ENCODE measurements around the gene PTGER1. TPM values are rescaled to one million over a fixed set of nuclear protein-coding genes. Genes with fewer than 3 reads are reported as not detected.
A peak's percentile ranks its signal among the peaks of the same experiment; 100 is the strongest.

PTGER1 gene, protein sequence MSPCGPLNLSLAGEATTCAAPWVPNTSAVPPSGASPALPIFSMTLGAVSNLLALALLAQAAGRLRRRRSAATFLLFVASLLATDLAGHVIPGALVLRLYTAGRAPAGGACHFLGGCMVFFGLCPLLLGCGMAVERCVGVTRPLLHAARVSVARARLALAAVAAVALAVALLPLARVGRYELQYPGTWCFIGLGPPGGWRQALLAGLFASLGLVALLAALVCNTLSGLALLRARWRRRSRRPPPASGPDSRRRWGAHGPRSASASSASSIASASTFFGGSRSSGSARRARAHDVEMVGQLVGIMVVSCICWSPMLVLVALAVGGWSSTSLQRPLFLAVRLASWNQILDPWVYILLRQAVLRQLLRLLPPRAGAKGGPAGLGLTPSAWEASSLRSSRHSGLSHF
- 0.38 and 0.41 TPM in 2 replicates for total RNA-seq (2021; fragmentation: NEBNext Ultra II Directional; extraction: Animal tissue kit (Norgen Biotek cat#: 25700))
- 0.20 and 0.30 TPM in 2 replicates for polyA plus RNA-seq (2011; rRNA removed)
- 0.12 TPM for polyA plus RNA-seq (2011; cell fraction: cytosol; rRNA removed)
- 0.33 TPM for polyA plus RNA-seq (2011; cell fraction: nucleus; rRNA removed)
- polyA plus RNA-seq (2012, experiment 1 of 2), result 0.17 to 0.25 TPM (median 0.19 TPM) in 3 of 4 replicates, not detected in the other
- not detected for polyA plus RNA-seq (2012, experiment 2 of 2)
- polyA plus RNA-seq (2013, experiment 1 of 2), result 0.06 TPM
- polyA plus RNA-seq (2013, experiment 2 of 2), result 0.15 TPM
- polyA minus RNA-seq (2011; rRNA and poly(A)+ RNA removed), result not detected in 2 replicates
- 0.81 TPM for polyA minus RNA-seq (2011; cell fraction: cytosol; rRNA and poly(A)+ RNA removed)
- polyA minus RNA-seq (2011; cell fraction: nucleus; rRNA and poly(A)+ RNA removed), result 0.90 TPM
- long read RNA-seq, experiment 1, result 0 reads
- long read RNA-seq, experiment 2, result 0 reads

DNA sequence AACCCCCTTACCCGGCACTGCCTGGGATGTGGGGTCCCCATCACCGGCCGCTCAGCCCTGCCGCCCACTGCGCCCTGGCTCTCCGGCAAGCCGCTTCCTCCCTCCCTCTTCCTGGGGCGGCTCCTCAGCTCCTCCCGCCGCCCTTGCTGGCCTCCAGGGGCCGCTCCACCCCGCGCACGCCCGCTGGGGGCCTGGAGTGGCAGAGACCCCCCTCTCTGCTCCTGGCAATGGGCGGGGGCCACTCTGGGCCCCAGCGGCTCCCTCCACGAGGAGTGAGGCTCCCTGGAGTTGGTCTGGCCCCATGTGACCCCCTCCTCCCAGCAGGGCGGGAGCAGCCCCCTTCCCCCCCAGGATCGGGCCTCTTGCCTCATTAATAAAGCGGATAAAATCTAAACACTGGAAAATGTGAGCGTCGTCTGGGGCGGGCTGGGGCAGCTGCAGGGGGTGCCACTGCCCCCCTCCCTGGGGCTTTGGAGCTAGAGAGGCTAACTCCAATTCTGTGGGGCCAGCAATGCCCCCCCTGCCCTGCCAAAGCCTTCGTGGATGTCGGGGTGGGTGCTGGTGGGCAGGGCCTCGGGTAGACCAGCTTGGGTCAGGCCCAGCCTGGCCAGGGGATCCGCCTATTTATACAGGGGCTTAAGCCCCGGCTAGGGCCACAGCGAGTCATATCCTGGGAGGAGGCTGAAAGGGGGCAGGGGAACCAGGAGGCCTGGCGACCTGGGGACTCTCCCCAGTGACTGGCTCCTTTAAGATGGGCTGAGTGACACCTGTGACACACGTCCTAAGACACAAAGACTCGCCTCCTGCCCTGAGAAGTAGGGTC is at the start of gene PTGER1:
PTGER1 (minus strand) TSS at position 104 of the 823 bp plus-strand sequence. CDS start 1,034 bp downstream, outside the sequence.
- H3K56ac ChIP-seq (replicated peaks; ENCODE audit: insufficient read length, low read depth, low read length), result no peak within 1 kb of the TSS
- no peaks in the 10 kb centered on the region for H3K27me3 ChIP-seq (replicated peaks in 1 of 4; ENCODE audit: control insufficient read depth in 3 of 4, extremely low read depth in 1 of 4, insufficient read depth in 3 of 4, low read length in 3 of 4)
- DNase-seq (ENCODE audit: low read depth in 1 of 2, low spot score in 2 of 2) (peak in 1 of 2 experiments; percentile 76), FAIRE-seq (no peak)
- no peak within 1 kb of the TSS for H3K27ac ChIP-seq (ENCODE audit: low read depth, low read length)
- no peak within 1 kb of the TSS for H2BK20ac ChIP-seq (ENCODE audit: low read length)
- 54% methylated on average over 16 of the region's 33 CpGs; no CpG with 5 or more reads in 1 of the 2 experiments for WGBS, 2 experiments (ENCODE audit: extremely low coverage in 1 of 2, insufficient coverage in 1 of 2, insufficient read length in 1 of 2, insufficient replicate concordance in 2 of 2, low coverage in 1 of 2, low lambda C conversion rate in 2 of 2, missing lambda C conversion rate in 1 of 2)
- no peak within 1 kb of the TSS for H3K23ac ChIP-seq (ENCODE audit: insufficient read length)
- no peak within 1 kb of the TSS; a peak in 1 of 7 replicates for H3K9ac ChIP-seq (replicated peaks in 1 of 4; ENCODE audit: extremely low read depth in 1 of 4, low read depth in 3 of 4, low read length in 3 of 4)
- CTCF ChIA-PET (ENCODE audit: partially characterized antibody), result interaction anchor here (1.0 to 4.2 kb wide), 5 partner anchors 9 to 43 kb away, joined by 3 to 20 read pairs (median 6); no protein-coding TSS in a partner anchor
- no peaks in the 10 kb centered on the region for H3K79me1 ChIP-seq (ENCODE audit: low read depth, low read length)
- H4K5ac ChIP-seq (ENCODE audit: insufficient read length, low read depth, low read length), result no peak within 1 kb of the TSS
- H3K4ac ChIP-seq (replicated peaks; ENCODE audit: insufficient read length, low read depth, low read length), result peak within 1 kb of the TSS; percentile 60
- peaks cover 0 to 2% of the 10 kb centered on the region in 2 experiments for H4K20me1 ChIP-seq (replicated peaks in 1 of 2; ENCODE audit: control insufficient read depth in 1 of 2, insufficient read depth in 2 of 2, low read length in 2 of 2)
- peak within 1 kb of the TSS; percentile 44; the same call in 1 of the 2 replicates for H2BK12ac ChIP-seq (ENCODE audit: low read depth, low read length)
- peaks cover 4% of the 10 kb centered on the region for H3K23me2 ChIP-seq (ENCODE audit: low read depth, low read length)
- H2AK5ac ChIP-seq (ENCODE audit: low read depth, low read length), result no peak within 1 kb of the TSS; the same call in 1 of the 2 replicates
- no peak within 1 kb of the TSS for H4K91ac ChIP-seq (replicated peaks; ENCODE audit: insufficient read length, low read length)
- peaks cover 0 to 29% (median 18%) of the 10 kb centered on the region in 4 experiments; a peak in 6 of 7 replicates for H3K4me1 ChIP-seq (replicated peaks in 1 of 4; ENCODE audit: control insufficient read depth in 3 of 4, insufficient read depth in 4 of 4, low read length in 3 of 4)
- peak within 1 kb of the TSS in 1 of 2 experiments; percentile 48; a peak in 2 of 4 replicates for H3K4me2 ChIP-seq (ENCODE audit: insufficient read depth in 1 of 2, low read depth in 2 of 2, low read length in 2 of 2)
- peak within 1 kb of the TSS; percentile 40; the same call in 1 of the 2 replicates for H3K18ac ChIP-seq (ENCODE audit: extremely low read depth, low read length)
- peak within 1 kb of the TSS; percentile 75 for H4K8ac ChIP-seq (ENCODE audit: extremely low read depth, insufficient read depth, low read length)
- H3K4me3 ChIP-seq (ENCODE audit: extremely low read depth in 1 of 4, insufficient read depth in 2 of 4, low read depth in 3 of 4, low read length in 4 of 4), result peak within 1 kb of the TSS in 1 of 4 experiments; percentile 23; a peak in 3 of 8 replicates
- no peaks in the 10 kb centered on the region for H3K9me3 ChIP-seq (ENCODE audit: insufficient read depth in 2 of 2, low read depth in 1 of 2, low read length in 1 of 2)
- no peak within 1 kb of the TSS for H2BK120ac ChIP-seq (replicated peaks; ENCODE audit: low read depth, low read length)
- no peak within 1 kb of the TSS for H2BK5ac ChIP-seq (ENCODE audit: low read depth, low read length)
- no peak within 1 kb of the TSS for H3K14ac ChIP-seq (ENCODE audit: insufficient read length)
- no peak within 1 kb of the TSS for H2AFZ ChIP-seq (ENCODE audit: low read length)
- H3K79me2 ChIP-seq (ENCODE audit: control insufficient read depth in 1 of 2, insufficient read depth in 2 of 2, low read length in 2 of 2), result no peaks in the 10 kb centered on the region
- peak within 1 kb of the TSS; percentile 97; the same call in 1 of the 2 replicates for H2BK15ac ChIP-seq (ENCODE audit: low read length)
- peaks cover 4 to 12% (median 10%) of the 10 kb centered on the region in 4 experiments; a peak in 6 of 8 replicates for H3K36me3 ChIP-seq (ENCODE audit: control insufficient read depth in 2 of 4, insufficient read depth in 4 of 4, low read length in 3 of 4)
- POLR2A ChIA-PET (ENCODE audit: partially characterized antibody), result interaction anchor here (0.7 to 2.5 kb wide), 6 partner anchors 9 to 48 kb away, joined by 3 to 10 read pairs (median 3); no protein-coding TSS in a partner anchor
- TF ChIP-seq, protein P1, sequence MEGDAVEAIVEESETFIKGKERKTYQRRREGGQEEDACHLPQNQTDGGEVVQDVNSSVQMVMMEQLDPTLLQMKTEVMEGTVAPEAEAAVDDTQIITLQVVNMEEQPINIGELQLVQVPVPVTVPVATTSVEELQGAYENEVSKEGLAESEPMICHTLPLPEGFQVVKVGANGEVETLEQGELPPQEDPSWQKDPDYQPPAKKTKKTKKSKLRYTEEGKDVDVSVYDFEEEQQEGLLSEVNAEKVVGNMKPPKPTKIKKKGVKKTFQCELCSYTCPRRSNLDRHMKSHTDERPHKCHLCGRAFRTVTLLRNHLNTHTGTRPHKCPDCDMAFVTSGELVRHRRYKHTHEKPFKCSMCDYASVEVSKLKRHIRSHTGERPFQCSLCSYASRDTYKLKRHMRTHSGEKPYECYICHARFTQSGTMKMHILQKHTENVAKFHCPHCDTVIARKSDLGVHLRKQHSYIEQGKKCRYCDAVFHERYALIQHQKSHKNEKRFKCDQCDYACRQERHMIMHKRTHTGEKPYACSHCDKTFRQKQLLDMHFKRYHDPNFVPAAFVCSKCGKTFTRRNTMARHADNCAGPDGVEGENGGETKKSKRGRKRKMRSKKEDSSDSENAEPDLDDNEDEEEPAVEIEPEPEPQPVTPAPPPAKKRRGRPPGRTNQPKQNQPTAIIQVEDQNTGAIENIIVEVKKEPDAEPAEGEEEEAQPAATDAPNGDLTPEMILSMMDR (IDR thresholded peaks at IDR 0.05; ENCODE audit: control extremely low read depth in 1 of 3, insufficient read depth in 1 of 3, low read depth in 1 of 3, low read length in 3 of 3), result peak; percentile 50 to 54 (median 53)
- TF ChIP-seq SP1 (IDR thresholded peaks at IDR 0.05; ENCODE audit: low read depth, low read length) (no peak), GABPA (IDR thresholded peaks at IDR 0.05; ENCODE audit: borderline replicate concordance, insufficient read depth, low read length) (0 out of 2 replicates have a peak, but pooled peaks have one; percentile 60)
